ENCODE measurements around the gene FAM171A2.

Gene FAM171A2

DNA sequence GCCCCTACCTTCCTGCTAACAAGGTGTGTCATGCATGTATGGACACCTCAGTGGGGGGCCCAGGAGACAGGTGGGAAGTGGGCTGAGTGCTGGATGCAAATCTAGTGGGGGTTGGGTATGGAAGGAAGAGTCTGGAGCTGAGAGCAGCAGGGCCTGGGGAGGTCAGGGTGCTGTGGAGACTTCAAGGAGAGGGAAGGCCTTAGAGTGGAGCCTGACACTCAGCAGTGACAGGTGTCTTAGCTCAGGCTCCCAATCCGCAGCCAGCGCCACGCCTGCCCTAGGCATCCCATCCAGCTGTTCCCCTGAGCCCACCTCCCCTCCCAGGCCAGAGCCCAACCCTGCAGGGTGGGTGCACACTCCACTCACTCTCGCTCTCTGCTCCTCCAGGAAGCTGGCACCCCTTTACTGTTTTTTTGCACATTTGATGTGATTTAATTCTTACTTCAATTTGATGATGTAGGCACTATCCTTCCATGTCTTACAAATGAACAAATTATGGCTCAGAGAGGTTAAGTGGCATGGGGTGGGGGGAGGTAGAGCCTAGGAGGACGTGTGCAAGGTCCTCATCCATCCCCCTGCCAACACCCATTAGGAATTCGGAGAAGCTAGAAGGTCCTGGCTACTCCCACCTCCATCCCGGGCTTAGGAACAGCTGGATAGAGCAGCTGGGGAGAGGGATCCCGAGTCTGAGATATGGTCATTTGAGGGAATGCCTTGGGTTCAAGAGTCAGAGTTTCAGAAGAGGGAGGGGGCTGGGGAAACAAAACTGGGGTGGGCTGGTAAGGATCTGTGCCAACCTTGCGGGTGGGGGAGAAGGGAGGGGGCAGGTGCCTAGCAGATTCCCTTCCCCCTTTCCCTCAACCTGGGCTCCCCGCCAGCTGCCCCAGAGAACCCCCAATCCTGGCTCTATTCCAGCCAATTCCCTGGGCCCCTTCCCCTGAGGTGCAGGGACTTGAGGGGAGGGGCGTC is 2.1 kb downstream of the FAM171A2 start:
- no peak for DNase-seq (ENCODE audit: low read depth in 2 of 2)

DNA sequence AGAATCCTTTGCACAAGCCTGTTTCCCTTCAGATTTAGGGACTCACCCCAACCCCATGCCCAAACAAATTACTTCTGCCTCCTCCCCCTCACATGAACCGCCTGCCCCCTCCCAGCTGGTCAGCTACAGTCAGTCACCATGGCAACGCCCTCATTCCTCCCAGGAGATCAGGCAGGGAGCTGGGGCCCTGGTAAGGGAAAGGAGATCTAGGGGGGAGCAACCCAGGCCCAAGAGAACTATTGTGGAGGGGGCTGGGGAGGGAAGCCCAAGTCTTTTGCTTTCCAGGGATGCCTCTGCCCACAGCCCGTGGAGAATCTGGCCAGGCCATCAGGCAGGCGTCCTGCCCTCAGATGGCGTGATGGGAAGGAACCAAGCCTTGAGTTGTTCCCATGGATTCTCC is 2.8 kb downstream of the FAM171A2 start:
- DNase-seq (ENCODE audit: low read depth in 2 of 2) = no peak

DNA sequence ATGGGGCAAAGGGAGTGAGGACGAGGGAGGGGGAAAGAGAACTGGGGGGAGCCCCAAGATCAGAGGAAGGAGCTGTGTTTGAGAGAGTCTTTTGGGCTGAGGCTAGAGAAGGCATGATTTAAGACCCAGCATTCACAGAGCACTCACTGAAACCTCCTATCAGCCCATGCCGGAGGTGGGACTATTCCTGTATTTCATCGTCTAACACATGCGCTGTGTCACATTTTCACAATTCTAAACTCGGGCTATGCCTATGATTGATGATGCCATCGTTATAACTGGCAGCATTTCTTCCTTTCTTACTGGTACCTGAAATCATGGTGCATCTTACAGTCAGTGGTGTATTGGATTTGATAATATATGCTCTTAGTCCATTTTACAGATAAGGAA is 3.5 kb downstream of the FAM171A2 start:
- no peak for DNase-seq (ENCODE audit: low read depth in 2 of 2)

DNA sequence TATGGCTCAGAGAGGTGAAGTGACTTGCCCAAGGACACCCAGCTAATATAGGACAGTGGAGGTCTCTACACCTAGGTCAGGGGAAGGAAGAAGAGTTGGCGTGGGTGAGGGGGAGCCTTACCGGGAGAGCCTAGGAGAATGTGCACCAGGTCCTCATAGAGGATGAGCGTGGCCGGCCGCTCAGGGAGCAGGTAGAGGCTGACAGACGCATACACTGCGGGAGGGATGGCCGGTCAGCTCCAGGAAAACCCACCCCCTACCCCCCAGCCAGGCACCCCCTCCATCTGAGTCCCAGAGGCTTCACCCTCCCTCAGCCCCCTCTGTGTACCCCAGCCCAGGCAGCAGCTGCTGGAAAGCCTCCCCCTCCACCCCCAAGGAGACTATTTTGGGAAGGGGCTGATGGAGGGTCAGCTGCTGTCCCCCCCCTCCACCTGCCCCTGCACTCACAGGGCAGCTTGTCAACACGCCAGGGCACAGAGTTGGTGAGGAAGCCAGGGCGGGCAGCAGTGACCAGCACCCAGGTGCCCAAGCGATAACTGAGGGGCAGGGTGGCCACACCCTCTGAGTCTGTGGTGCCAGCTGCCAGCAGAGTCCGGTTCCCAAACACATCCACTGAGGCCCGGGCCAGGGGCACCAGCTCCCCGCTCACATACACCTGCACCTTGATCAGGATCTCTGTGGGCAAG is 4.1 kb downstream of the FAM171A2 start:
- no peak for DNase-seq (ENCODE audit: low read depth in 2 of 2)

DNA sequence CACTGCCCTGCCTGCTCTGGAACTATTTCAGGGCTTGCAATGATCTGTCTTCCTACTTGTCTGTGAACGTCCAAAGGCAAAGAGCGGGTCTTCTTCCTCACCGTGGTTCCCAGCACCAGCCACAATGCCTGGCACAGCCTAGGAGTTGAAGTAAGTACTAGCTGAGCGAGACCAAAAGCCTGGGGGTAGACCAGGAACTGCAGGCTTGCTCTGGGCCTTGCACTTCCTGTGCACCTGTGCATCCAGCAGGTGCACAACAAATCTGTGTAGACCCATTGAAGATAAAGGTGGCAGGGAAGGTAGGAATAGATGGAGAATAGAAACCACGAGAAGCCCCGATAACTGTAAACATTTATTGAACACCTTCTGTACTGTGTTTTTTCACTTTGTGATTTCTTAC is 4.6 kb downstream of the FAM171A2 start:
- DNase-seq (ENCODE audit: low read depth in 2 of 2) = no peak

DNA sequence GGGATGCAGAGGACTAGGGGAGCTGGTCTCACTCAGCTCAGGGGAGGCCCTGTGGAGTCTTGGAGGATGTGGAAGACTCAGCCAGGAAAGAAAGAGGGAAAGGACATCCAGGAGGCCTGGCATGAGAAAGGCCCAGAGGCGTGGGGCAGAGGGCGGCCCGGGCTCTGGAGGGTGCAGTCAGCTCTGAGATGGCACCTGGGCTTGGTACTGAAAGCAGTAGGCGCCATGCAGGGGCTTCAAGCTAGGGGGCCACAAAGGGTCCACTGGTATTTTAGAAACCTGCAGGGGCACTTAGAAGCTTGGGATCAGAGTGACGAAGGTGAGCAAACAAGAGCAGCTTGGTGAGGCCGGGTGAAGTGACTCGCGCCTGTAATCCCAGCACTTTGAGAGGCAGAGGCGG is 5.6 kb downstream of the FAM171A2 start:
- no peak for DNase-seq (ENCODE audit: low read depth in 2 of 2)

DNA sequence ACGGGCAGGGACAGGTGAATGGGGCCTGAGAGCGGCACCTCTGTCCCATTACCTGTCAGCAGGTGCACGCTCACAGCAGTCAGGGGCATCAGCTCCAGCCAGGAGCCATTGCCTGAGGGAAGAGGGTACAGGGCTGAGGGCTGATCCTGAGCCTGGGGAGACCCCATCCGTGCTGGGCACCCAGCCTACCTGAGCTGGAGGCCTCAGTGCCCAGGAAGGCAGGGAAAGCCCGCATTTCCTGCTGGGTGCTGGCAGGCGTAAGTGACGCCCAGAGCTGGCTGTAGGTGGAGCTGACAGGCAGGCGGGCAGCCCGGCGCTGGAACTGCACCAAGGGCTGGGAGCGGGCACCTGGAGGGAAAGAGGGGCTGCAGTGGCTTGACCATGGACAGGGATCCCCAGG is 7.4 kb downstream of the FAM171A2 start:
- no peak for DNase-seq (ENCODE audit: low read depth in 2 of 2)

DNA sequence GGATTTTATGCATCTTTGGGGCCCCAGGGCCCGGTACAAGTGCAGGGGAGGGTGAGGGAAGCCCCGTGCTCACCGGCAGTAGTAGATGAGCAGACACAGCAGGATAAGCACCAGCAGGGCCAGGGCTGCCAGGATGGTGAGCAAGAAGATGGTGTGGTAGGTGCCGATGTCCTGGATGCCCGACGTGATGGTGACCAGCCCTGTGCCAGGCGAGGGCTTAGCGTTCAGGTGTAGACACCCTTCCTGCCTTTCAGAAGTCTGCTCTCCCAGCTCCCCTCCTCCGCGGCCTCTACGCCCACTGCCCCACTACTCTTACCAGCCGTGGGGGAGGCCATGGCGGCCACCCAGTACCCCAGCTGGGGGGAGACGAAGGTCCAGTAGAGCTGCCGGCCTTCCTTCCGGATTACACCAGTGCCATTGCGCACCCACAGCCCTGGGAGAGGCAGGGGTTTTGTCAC is 8.0 kb downstream of the FAM171A2 start:
- no peak for DNase-seq (ENCODE audit: low read depth in 2 of 2)

DNA sequence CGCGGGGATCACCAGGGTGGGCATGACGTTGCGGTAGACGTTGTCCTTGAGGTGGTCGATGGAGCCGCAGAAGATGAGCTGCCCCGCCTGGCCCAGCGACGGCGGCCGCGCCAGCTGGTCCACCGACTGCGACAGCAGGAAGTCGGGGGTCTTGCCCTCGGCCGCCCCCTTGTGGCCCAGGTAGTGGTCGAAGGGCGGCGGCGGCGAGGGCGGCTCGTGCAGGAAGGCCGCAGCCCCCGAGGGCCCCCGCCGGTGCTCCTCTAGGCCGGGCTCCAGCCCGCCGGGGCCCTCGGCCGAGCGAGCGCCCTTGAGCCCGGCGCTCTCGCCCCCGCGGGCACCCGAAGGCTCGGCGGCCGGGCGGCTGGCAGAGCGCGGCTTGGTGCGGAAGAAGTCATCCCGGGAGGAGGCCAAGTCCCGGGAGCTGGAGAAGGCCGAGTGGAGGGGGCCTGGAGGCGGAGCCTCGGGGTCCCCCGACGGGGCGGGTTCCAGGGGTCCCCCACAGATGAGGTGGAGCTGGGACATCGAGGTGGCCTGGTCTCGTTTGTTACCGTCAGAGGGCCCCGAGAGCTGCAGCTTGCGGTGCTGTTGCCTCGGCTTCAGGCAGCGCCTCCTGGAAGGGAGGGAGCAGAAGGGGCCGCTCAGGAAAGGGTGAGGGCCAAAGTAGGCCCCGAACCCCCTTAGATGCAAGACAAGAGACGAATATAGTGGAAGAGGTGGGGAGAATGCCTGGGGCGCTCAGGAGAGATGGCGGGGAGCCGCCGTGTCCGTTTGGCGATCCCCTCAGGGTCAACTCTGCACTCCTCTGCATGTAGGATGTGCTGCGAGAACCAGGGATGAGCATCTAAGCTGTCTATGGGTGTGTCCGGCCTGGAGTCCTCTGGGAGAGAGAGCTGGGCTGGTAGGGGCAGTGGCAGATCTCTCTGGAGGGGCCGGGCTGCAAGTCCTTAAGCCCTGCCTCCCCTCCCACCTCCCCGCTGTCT is 8.8 kb downstream of the FAM171A2 start:
- peak; percentile 52 to 63 for DNase-seq (ENCODE audit: low read depth in 2 of 2)

DNA sequence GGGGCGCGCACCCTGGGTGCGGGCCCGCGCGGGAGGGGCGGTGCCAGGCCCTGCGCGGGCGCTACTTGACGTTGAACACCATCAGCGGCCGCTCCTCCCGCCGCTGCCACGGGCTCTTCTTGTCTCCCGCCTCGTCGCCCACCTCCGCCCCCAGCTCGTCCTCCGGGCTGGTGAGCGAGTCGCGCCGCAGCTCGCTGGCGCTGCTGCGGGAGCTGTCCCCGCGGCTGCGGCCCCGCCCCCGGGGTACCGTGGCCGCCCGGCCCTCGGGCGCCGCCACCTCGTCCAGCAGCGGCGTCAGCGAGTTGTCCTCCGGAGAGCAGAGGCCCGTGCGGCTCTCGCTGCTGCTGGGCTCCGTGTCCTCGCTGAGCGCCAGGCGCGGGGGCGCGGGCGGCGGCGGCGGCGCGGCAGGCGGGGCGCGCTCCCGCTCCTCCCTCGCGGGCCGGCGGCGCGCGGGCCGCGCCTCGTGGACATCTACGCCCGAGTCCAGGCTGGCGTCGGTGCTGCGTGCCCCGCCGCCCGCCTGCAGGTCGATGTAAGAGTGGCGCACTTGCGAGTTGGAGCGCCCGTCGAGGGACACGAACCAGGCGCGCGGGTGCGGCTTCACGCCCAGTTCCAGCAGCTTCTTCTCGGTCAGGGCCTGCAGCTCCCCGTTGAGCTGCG is 9.9 kb downstream of the FAM171A2 start:
- no peak for DNase-seq (ENCODE audit: low read depth in 2 of 2)

DNA sequence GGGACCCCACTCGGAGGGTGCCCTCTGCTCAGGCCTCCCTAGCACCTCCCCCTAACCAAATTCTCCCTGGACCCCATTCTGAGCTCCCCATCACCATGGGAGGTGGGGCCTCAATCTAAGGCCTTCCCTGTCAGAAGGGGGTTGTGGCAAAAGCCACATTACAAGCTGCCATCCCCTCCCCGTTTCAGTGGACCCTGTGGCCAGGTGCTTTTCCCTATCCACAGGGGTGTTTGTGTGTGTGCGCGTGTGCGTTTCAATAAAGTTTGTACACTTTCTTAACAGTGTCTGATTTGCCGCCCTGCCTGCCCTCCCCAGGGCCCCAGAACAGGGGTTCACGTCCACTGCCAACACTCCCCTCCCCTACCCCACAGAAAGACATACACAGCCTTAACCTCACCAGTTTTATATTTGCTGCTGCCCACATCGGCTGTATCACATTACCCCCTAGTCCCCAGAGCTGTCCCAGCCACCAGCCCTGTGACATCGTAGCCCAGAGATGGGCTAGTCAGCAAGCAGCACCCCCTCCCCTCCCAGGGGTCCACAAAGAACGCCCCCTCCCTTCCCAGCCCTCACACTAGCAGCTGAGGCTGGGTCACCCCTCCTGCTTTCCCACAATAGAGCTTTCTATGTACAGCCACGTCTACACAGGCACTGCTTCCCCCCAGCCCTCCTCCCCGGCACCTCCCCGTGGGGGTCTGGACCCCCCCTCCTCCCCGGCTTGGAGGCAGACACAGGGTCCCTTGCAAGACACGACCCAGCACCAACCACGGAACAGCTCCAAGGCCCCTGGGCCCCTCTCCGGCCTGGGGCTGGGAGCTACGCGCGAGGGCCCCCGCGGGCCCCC is 10.6 kb downstream of the FAM171A2 start:
- no peak for DNase-seq (ENCODE audit: low read depth in 2 of 2)

DNA sequence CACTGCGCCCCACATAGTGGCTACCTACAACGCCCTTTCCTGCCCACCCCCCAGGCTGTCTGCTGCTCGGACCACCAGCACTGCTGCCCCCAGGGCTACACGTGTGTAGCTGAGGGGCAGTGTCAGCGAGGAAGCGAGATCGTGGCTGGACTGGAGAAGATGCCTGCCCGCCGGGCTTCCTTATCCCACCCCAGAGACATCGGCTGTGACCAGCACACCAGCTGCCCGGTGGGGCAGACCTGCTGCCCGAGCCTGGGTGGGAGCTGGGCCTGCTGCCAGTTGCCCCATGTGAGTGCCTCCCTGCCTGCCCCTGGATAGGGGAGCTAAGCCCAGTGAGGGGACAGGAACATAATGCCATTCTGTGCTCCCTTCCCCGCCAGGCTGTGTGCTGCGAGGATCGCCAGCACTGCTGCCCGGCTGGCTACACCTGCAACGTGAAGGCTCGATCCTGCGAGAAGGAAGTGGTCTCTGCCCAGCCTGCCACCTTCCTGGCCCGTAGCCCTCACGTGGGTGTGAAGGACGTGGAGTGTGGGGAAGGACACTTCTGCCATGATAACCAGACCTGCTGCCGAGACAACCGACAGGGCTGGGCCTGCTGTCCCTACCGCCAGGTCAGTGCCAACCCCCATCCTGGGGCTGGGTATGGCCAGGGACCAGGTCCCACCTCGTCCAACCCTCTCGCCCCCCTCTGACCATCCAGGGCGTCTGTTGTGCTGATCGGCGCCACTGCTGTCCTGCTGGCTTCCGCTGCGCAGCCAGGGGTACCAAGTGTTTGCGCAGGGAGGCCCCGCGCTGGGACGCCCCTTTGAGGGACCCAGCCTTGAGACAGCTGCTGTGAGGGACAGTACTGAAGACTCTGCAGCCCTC is 11.5 kb downstream of the FAM171A2 start:
- no peak for DNase-seq (ENCODE audit: low read depth in 2 of 2)

DNA sequence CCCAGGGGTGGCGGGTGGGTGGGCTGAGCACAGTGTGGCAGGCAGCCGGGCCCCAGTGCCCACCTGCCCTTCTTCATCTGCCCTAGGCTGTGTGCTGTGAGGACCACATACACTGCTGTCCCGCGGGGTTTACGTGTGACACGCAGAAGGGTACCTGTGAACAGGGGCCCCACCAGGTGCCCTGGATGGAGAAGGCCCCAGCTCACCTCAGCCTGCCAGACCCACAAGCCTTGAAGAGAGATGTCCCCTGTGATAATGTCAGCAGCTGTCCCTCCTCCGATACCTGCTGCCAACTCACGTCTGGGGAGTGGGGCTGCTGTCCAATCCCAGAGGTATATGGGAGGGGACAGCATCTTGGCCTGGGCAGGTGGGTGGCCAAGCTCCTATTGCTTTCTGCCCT is 12.2 kb downstream of the FAM171A2 start:
- no peak for DNase-seq (ENCODE audit: low read depth in 2 of 2)

DNA sequence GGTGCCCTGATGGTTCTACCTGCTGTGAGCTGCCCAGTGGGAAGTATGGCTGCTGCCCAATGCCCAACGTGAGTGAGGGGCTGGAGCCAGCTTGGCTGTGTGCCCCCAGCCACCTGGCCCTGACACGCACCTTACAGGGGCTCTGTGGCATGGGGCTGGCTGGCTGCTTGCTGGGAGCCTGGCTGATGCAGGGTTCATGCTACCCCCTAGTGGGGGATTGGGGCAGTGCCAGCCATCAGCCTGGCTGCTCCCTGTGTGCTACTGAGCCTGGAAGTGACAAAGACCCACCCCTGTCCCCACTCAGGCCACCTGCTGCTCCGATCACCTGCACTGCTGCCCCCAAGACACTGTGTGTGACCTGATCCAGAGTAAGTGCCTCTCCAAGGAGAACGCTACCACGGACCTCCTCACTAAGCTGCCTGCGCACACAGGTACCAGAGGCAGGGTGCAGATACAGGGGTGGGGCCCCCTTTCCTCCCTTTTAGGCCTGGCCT is 12.9 kb downstream of the FAM171A2 start:
- peak; percentile 66 for DNase-seq (ENCODE audit: low read depth in 2 of 2)

DNA sequence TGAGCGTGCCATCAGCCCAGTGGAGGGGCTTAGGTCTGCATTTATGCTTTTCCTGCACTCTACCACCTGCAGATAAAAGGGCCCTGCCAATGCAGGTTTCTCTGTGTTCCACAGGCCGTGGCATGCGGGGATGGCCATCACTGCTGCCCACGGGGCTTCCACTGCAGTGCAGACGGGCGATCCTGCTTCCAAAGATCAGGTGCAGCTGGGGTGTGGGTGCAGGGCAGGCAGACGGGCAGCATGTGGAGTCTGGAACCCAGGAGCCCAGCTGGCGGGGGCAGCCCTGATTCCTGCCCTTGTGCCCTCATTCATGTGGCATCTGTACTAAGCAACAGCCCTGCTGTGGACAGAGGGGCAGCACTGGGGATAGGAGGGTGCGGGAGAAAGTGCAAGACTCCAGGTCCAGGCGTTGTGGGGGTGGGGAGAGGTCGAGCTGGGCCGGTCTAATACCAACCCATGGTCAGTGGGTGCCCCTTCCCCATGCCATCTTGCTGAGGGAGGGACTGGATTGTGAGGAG is 14.0 kb downstream of the FAM171A2 start:
- no peak for DNase-seq (ENCODE audit: low read depth in 2 of 2)

DNA sequence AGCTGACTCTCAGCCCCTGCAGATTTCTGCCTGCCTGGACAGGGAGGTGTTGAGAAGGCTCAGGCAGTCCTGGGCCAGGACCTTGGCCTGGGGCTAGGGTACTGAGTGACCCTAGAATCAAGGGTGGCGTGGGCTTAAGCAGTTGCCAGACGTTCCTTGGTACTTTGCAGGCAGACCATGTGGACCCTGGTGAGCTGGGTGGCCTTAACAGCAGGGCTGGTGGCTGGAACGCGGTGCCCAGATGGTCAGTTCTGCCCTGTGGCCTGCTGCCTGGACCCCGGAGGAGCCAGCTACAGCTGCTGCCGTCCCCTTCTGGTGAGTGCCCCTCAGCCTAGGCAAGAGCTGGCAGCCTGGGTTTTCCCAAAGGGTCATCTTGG is 14.7 kb downstream of the FAM171A2 start:
- DNase-seq (ENCODE audit: low read depth in 2 of 2) = no peak

DNA sequence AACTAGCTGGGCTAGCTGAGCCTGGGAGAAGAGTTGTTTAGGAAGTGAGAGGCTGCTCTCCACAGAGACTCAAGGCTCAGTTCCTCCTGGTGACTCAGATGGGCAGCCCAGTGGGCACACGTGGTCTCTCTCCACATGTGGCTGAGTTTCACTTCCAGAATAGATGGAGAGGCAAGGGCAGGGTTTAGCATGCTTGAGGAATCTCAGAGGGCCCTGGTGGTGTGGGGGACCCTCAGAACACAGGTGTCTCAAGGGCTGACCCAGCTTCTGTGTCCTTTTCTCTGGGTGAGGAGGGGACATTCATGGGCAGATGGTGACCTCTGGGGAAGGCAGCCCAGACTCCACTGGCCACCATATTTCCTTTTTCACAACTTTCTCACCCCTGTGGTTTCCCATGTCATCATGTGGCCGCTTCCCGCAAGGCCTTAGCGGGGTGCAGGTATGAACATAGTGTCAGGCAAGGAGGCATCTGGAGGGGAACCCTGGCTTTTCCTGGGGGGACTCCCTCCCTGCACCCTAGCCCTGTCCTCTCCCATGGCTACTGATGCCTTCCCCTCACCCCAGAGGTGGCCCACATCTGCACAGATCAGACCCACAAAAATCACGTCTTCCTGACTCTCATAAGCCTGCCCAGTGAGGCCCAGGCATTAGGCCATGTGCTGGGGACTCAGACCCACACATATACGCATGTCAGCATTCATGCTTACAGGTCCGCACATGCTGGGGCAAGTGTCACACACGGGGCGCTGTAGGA is 15.2 kb downstream of the FAM171A2 start:
- DNase-seq (ENCODE audit: low read depth in 2 of 2) = no peak
